SK-N-SH treated with all-trans-retinoic acid at 6 μM for 48 hours (cell line): Measurements from ENCODE around the gene KPNA5.

Source experiments
- ESRRG ChIP-seq: fragments of 250-450 bp; sonication (Bioruptor Pico); IDR thresholded peaks from 2 replicates; pipeline ENCODE4 v1.6.1; 2021; ENCODE audit warnings: mild to moderate bottlenecking
- PATZ1 ChIP-seq: fragments of 250-450 bp; sonication (Bioruptor Pico); IDR thresholded peaks from 2 replicates; pipeline ENCODE4 v1.8.0; 2020; ENCODE audit warnings: mild to moderate bottlenecking, moderate library complexity, borderline replicate concordance
- RARB ChIP-seq: fragments of 250-450 bp; sonication (Bioruptor Pico); IDR thresholded peaks from 2 replicates; pipeline ENCODE4 v1.8.0; 2021; ENCODE audit warnings: mild to moderate bottlenecking, moderate library complexity
- ZFP30 ChIP-seq: fragments of 450-650 bp; formaldehyde crosslinking; IDR thresholded peaks from 2 replicates; pipeline ENCODE4 v1.5.0; 2022; ENCODE audit warnings: mild to moderate bottlenecking, moderate library complexity
- ZNF565 ChIP-seq: fragments of 450-650 bp; formaldehyde crosslinking; conservative IDR thresholded peaks from 2 replicates; pipeline ENCODE4 v1.5.0; 2020; ENCODE audit warnings: low read depth, mild to moderate bottlenecking, moderate library complexity

- no peak for TF ChIP-seq PATZ1 (CRISPR knock-in tag)
- TF ChIP-seq RARB (CRISPR knock-in tag) = no peak
- no peak for TF ChIP-seq ESRRG (CRISPR knock-in tag)
- no peak for TF ChIP-seq ZNF565 (CRISPR knock-in tag)
- TF ChIP-seq ZFP30 (CRISPR knock-in tag) = no peak
Observed at GRCh38 chr6:116649129-116649528, 31.9 kb upstream of the KPNA5 start.
